Measurements from ENCODE around the gene HMBS.
"Not testable (repeated sequence)": the region's sequence is repeated elsewhere in the genome, so short reads cannot be mapped to it uniquely, and the experiment has no call there.

Gene HMBS

DNA sequence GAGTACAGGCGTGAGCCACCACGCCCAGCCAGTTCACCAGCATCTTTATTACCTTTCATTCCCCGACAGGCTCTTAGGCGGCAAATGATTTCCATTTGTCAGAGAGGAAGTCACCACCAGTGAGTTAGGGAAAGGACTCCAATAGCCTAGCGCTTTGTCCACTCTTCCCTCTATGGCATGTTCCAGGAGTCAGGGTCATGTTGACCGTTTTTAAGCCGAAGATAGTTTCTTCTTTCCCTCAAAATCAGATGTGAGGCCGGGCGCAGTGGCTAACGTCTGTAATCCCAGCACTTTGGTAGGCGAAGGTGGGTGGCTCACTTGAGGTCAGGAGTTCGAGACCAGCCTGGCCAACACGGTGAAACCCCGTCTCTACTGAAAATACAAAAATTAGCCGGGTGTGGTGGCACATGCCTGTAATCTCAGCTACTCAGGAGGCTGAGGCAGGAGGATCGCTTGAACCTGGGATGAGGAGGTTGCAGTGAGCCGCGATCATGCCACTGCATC, 18.5 kb downstream of the HMBS start:
- DNase-seq: not testable (repeated sequence)

DNA sequence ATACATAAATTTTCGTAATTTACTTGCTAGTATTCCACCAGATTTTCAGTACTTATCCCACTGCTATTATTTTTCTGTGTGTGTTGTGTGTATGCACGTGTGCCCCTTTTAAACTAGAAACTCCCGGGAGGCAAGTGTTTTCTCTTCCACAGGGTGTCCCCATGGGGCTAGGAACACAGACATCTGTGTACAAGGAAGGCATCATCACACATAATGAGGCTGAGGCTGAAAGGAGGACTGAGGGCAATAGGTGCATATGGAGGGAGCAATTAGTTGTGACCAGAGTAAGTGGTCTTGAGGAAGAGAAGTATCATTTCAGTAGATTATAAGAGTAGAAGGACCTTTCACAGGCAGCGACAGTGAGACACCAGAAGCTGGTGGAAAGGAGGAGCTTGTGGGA, 19.1 kb downstream of the HMBS start:
- peak; percentile 77 for DNase-seq

DNA sequence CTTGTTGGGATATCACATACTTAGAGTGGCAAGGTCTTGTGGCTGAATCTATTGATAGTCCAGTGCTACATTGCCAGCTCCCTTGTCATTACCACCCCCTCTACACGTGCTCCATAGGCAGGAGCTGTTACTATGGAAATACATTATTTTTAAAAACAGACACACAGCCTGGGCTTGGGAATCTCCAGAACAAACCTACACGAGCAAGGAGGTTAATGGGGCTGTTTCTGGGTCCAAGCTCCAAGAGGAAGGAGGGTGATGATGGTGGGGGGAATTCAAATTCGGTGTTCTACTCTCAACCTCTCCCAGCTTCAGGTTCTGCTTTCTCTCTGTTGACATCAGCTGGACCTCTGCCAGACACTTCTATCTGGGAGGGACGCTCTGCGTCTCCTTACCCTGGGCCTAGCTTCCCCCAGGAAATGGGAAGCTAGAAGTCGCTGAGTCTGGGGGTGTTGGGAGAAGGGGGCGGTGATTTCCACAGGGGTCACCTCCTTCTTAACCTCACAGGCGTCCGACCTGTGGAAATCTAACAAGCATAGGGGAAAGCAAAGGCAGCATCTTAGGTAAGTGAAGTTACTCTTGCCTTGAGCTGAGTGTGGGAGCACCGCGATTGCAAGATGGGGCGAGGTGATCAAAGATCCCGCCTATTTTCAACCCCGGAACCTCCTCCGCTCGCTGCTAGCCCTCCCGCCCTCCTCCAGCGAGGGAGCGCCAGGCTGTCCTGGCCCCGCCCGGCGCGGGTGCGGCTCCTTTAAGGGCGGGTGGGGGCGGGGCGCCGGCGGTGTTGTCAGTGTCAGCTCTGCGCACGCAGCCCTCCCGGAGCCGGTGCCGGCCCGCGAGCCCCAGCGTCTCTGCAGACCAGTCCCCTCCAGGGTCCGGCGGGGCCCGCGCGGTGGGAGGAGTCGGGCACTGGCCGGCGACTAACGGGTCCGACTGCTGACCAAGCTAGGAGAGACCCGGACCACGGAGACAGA, 22.2 kb downstream of the HMBS start, which contains the start of gene C2CD2L:
TSS of gene C2CD2L (plus strand) at position 781 of the 974 bp plus-strand sequence. CDS start 398 bp downstream, outside the sequence.
- peak; percentile 77 for DNase-seq

DNA sequence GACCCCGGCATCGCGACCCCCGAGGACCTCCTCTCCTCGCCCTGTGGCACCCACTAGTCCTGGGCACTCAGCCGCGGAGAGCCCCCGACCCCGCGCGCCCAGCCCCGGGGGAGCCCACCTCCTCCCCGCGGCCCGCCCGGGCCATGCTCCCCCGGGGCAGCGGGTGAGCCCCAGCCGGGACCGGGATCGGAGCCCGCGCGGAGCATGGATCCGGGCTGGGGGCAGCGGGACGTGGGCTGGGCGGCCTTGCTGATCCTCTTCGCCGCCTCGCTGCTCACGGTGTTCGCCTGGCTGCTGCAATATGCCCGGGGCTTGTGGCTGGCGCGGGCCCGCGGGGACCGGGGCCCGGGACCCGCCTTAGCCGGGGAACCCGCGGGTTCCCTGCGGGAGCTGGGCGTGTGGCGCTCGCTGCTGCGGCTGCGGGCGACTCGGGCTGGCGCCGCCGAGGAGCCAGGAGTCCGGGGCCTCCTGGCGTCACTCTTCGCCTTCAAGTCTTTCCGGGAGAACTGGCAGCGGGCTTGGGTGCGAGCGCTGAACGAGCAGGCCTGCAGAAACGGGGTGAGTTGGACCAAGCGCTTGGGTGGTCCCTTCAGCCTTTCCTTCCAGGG, 23.0 kb downstream of the HMBS start:
- no peak for DNase-seq

DNA sequence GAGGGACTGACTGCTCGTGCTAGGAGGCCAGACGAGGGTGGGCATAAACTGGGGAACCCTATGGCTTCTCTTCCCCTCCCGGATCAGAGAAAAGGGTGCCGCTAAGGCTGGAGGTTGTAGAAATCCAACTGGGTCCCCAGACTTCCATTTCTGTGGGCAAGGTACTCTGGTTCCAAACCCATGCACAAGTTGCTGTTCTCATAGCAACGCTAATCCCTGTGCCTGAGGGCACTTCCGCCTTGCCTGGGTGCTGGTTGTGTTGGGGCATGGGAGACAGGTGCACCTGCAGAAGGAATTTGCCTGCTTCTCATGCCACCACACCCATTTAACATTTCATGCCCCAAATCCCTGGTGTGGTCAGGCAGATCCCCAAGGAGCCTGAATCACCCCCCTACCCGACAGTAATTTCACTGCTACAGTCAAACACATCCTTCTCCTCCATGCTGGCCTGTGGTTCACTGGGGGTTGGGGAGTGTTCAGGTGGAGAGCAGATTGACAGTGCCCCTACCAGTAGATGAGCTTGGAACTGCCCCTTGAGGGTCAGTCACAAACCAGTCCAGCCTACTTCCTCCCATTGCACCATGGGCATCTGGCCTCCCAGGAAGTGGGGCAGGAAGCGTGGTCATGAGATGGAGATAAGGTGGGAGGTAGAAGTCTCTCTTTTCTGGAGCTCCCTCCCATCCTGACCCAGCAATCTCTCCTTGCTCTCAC, 23.6 kb downstream of the HMBS start:
- DNase-seq: no peak

DNA sequence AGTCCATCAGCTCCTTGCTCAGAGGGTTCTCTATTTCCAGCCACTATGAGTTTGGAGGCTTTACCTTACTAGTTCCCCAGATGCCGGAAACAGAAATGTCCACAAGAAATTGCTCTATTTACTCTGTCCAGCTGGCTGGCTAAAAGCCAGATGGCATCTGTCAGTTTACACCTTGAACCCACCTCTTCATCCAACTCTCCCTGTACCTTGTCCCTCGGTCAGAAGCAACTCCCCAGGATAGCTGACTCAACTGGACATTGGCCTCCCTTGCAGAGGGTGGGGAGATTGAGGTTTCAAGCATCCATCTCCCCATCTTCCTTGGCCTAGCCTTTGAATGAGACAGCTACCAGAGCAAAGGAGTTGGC, 24.2 kb downstream of the HMBS start:
- DNase-seq: no peak

DNA sequence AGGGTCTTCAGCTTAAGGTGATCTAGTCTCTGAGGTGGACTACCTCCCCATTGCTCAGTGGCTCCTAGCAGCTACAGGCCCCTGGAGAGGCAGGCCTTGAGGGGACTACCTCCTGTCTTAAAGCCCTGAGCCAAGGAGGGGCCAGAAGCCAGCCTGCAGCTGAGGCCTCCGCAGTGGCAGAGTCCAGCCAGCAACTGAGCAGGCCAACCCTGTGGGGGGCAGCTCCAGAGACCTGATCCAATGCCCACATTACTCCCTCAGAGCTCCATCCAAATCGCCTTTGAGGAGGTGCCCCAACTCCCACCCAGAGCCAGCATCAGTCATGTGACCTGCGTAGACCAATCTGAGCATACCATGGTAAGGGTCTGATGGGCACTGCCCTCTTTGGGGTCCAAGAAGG, 25.2 kb downstream of the HMBS start:
- DNase-seq: no peak

DNA sequence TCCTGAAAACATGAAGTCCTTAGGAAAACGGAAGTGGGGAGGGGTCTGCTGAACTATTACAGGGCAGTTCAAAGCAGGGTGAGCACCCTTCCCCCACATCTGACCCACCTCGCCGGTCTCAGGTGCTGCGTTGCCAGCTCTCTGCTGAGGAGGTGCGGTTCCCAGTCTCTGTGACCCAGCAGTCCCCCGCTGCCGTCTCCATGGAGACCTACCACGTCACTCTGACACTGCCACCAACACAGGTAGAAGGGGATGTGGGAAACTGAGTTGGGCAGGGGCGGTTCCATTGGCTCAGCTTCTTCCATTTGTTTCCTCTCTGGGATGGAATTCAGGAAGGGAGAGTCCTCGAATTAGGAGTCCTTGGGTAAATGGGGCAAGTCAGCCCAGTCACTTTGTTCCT, 25.8 kb downstream of the HMBS start:
- no peak for DNase-seq

DNA sequence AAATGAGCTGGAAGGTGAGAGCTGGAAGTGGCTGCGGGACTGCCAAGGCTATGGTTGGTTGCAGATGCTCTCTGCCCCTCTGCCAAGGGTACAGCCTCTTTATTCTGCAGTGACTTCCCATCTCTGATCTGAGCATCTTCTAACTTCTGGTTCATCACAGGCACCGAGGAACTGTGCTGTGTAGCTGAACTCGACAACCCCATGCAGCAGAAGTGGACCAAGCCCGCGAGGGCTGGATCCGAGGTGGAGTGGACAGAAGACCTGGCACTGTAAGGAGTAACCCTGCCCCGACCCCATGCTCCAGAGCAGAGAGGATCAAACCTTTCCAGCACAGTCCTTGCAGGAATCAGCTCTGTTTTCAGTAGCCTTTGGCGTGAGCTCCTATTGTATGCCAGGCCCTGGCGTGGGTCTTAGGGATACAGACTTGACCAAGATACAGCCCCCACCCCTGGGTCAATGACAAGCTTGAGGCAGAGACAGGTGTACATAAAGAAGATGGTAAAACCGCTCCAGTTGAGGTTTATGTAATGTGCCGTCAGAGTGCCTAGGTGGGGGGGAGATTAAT, 26.8 kb downstream of the HMBS start:
- no peak for DNase-seq

DNA sequence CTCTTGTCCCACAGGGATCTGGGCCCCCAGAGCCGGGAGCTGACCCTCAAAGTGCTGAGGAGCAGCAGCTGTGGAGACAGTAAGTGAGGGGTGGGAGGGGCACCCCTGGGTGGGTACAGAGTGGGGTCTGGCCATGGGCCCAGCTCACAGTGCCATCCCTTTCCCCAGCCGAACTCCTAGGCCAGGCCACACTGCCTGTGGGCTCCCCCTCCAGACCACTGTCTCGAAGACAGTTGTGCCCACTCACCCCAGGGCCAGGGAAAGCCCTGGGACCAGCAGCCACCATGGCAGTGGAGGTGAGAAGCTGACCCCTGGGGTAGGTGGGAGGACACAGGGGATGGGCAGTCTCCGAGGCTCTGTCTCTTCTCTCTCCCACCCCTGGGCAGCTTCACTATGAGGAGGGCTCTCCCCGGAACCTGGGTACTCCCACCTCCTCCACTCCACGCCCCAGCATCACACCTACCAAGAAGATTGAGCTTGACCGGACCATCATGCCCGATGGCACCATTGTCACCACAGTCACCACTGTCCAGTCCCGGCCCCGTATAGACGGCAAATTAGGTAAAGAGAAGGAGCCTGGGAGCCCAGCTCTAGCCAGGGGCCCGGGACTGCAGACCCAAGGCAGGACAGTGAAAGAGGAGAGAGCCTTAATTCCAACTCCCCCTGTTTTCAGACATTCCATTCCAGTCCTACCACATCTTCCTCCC, 27.8 kb downstream of the HMBS start:
- no peak for DNase-seq

DNA sequence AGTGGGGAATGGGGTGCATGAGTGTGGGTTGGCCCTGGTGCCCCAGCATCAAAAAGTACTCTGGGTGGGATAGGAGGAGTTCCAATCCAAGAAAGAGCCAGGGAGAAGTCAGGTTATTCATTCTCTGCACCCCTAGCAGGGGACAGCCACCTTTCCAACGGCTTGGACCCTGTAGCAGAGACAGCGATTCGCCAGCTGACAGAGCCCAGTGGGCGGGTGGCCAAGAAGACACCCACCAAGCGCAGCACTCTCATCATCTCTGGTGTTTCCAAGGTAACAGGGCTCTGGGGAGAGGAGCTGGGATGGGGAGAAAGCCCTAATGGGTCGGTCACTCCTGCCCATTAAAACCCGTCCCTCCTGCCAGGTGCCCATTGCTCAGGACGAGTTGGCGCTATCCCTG, 29.0 kb downstream of the HMBS start:
- no peak for DNase-seq

DNA sequence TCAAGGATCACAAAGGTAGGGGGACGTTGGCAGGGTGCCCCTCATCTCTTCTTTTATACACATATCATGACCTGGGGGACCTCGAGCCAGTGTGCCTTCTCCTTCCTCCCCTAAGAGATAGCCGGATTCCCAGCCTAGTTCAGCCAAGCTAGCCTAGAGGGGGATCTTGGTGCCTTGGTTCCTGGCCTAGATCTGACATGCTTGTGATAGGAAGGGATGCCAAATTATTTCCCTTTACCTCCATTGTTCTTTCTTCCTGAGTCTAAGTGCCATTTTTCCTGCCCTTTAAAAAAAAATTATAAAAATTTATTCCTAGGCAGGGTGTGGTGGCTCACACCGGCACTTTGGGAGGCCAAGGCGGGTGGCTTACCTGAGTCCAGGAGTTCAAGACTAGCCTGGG, 29.7 kb downstream of the HMBS start:
- DNase-seq: no peak

DNA sequence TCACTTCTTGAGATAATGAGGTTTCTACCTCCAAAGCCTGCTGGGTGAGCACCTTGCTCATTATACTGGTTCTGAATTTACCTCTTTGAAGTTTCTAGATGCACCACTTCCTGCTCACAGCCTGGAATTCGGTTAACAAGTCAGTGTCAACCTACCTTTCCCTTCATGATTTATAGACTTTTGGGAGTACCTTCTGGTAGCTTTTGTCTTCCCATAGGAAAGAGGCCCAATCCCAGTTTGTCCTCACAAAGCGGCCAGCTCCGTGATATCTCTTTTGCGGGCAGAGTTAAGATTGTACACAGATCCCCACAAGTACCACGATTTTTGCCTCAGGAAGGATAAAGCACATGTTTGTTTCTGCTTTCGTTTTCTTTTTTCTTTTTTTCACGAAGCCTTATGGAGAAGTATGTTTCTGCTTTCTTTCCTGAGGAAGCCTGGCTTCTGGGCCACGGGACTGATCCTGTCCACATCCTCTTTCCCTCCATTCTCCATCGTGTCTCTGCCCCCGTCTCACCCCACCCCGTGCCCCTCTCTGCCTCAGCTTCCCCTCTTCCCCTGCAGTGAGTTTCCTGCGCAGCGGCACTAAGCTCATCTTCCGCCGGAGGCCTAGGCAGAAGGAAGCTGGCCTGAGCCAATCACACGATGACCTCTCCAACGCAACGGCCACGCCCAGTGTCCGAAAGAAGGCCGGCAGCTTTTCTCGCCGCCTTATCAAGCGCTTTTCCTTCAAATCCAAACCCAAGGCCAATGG, 31.0 kb downstream of the HMBS start:
- no peak for DNase-seq

DNA sequence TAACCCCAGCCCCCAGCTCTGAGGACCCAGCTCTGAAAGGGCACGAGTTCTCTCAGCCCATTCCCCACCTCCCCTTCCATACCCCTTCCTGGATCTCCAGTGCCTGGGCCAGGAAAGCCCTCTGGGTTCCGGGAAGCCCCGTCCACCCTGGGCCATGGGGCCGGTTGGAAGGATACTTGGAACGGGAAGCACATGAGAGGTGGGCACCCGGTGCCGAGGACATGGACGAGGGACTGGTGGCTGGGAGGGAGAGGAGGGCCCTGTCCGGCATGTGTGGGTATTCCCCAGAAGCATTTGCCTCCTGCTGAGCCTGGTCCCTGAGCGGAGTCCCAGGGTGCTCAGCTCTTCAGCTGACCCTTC, 31.5 kb downstream of the HMBS start:
- no peak for DNase-seq

DNA sequence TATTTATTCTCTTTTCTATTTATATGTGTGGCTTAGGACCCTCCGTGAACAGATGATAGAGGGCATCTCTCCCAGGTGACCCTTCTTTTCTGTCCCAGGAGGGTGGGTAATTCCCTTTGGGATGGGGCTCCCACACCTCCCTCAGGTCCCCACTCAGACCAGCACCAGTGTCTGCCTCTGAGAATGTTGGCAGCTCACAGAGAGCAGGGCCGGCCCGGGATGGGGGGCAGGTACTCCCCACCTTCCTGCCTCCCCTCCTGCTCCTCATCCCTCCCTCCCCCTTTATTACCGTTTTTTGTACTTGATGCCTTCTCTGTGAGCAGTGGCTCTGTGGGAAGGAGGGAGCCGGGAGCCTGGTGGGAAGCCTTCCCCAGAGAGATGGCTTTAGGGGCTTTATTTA, 31.9 kb downstream of the HMBS start:
- DNase-seq: no peak

DNA sequence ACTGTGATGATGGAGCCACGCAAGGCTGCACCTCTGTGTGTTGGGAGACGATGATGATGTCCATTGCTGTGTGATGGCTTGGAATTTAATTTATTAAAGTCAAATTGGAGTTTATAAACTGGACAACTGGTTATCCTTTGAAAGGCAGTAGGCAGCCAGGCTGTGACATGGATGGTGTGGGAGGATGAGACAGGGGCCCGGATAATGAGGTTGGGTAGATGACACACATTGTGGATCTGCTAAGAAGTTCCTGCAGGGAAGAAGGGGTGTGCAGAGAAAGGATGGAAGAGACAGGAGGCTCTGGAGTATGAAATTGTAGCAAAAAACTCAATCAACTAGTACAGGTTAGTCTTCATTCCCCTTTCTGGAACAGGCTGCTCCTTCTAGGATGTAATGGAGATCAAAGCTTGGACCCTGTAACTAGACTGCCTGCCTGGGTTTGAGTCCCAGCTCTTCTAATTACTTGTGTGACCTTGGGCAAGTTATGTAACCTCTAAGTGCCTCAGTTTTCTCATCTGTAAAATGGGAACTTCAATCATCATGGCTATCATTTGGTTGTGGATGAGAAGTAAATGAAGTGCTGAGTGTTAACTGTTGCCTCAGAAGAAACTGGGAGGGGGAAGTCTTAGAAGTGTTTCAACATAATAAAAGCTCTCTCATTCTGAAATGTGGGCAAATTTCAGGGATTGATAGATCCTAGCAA, 32.5 kb downstream of the HMBS start:
- DNase-seq: no peak

DNA sequence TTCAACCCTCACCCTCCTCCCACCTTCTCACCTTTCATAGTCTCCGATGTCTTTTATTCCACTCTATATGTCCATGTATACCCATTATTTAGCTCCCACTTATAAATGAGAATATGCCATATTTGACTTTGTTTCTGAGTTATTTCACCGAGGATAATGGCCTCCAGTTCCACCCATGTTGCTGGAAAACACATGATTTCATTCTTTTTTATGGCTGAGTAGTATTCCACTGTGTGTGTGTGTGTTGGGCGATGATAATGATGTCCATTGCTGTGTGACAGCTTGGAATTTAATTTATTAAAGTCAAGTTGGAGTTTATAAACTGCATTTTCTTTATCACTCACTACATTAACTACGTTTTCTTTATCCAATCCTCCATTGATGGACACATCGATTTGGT, 33.5 kb downstream of the HMBS start:
- DNase-seq: no peak

DNA sequence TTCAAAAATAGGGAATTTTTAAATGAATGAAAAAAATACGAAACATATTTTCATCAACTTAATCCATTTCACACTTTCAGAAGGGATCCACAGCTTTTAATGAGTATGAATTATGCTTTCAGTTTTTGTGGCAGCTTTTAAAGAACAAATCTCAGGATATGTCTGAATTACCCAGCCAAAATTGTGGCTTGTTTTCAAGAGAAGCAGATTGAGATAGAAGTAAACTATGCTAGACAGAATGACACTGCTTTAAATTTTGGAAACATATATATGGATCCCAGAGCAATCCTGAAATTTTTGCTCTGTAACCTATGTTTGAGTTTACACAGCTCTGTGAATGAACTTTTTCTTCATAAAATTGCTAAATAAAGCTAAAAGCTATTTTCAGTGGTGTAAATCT, 34.3 kb downstream of the HMBS start:
- no peak for DNase-seq

DNA sequence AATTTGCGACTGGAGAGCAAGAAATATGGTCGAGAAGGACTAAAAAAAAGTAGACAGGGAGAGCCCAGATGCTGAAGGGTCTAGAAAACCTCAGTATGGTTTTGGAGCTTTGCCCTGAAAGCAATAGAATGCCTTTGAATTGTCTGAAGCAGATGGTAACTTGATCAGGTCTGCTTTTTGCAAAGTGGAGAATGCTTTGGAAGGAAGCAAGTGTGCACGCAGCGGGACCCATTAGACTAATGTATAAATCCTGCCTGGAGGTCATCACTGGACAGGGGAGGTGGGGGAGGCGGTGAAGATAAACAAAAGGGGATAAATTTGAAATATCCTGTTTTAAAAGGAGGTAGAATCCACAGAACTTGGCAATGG, 35.9 kb downstream of the HMBS start:
- peak; percentile 50 for DNase-seq

DNA sequence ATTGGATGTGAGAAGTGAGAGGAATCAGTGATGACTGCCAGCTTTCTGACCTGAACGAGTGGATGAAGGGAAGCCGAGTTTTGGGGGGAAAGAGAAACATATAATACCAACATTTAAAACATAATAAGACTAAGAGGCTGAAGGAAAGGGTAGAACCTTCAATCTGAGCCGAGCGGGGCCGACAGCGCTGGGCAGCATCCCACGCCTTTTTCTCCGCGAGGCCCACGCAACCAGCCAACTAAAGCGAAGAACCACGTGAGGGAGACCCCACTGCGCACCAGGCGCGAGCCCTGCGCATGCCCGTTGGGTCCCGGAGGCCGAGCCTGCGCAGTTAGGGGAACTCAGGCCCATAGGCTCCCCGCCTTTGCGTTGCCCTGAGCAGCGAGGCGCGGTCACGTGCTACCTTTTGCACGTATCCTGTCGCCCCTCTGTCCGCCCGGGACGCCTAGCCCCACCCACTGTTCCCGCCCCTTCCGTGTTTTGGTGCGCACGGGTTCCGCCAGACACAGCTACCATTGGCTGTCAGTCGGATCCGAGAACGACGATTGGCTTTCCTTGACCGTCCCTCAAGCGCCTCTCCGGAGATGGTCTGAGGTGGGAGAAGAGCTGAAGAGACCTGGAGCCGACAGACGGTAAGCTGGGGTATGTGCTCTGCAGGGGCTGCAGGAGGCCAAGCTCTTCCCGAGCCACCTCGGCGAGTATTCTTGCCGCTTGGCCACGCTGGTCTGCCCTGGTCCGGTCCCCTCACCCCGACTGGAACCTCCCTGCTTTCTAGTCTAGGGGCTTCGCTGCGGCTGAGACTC, 36.5 kb downstream of the HMBS start, which contains the start of gene HINFP:
TSS of gene HINFP (plus strand) at position 573 of the 803 bp plus-strand sequence. CDS start 5,365 bp downstream, outside the sequence.
- peak; percentile 94 for DNase-seq

All from NCI-H2171 treated with DMSO at 0.1 percent for 48 hours (cell line).